DMS153 (cell line): Measurements from ENCODE around the gene TEX29.

ENCODE experiments used
- DNase-seq: peaks from one replicate; lab custom pipeline; 2025; lab: John Stamatoyannopoulos, UW

The TEX29 gene

DNA sequence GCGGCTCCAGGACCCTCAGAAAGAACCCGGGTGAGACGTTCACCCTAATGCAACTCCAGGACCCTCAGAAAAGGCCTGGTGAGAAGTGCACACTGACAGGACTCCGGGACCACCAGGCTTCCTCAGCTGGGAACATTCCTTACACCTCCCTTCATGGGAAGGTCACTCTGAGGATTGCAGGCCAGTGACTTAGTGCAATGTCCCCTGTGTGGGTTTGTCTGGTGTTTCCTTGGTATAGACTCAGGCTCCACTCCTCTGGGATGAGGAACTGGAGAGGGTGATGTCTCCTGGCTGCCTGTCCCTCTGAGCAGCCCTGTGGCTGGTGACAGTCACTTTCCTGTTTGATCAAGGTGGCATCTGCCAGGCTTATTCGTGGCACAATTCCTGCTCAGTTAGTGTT lies 49.7 kb downstream of the TEX29 start:
- no peak for DNase-seq

DNA sequence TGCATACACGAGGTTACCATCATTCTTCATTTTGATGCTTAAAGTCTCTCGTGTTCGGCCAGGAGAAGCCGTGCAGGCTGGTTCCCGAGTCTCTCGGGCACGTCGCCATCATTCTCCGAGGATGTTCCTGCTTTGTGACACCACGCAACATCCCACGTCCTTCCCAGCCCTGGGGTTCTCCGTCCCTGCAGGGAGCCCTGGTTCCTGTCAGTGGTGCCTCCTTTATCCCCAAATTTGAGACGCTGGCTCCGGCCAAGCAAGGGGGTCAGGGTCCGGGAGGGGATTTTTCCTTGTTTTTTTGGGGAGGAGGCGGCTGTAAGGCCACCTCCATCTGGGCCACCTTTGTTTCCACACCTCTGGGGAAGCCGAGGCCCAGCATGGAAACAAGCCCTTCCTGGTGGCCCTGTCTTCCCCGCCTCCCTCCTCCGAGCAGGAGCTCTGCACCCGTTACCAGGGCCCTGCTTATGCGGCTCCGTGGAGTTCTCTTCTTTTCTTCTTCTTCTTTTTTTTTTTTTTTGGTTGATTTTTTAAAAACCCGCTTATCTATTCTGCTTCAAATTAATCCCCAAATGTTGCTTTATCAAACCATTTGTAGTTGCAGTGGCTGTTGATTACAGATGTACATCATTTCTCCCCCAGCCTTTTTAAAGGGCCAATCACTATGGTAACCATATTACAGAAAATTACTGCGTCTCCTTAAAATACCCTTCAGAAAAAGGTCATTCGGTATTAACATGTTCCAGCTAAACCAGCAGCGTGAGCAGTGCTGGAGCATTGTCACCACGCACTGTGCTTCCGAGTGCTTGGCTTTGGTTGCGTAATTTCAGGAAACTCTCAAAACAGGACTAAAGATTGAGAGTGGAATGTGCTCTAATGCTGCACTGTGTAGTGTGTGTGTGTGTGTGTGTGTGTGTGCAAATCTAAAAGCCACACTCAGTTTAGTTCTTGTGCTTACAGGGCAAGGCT lies 50.4 kb downstream of the TEX29 start:
- DNase-seq = no peak

DNA sequence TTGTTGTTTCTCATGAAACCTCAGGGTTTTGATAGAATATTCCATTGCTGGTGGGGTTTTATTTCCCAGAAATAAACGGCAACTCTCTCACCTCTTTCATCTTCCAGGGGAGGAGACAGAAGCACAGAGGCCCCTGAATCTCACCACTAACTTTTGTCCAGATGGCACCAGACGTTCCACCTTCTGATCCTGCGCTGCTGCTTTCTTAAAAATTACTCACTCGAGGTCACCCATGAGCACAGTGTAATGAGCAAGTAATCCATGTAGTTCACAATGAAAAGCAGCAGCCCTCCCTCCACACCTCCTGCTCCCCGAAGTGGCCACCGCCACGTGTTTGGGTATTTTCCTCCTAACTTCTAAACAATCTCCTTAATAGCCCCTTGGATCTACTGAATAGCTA lies 51.3 kb downstream of the TEX29 start:
- DNase-seq = no peak

DNA sequence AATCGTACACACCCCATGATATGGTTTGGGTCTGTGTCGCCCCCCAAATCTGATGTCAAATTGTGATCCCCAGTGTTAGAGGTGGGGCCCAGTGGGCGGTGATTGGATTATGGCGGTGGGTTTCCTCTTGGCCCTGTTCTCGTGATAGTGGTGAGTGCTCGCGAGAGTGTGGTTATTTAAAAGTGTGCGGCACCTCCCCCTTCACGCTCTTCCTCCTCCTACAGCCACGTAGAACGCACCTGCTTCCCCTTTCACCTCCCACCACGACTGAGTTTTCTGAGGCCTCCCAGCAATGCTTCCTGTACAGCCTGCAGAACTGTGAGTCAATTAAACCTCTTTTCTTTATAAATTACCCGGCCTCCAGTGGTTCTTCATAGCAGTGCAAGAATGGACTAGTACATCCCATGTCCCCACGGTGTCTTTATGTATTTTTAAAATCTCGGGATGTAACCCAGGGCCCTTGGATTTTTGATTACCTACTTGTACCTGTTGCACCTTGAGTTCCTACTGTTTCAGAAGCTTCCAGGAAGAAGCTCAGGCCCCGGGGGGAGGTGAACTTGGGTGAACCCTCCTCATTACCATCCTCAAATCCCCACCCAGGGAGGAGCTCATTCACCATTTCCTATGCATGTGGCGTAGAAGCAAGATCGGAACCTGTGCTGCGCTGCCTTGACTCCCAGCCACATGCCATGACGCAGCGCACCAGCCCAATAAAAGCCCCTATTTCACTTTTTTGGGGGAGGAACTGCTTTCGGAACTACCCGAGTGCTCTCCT lies 52.4 kb downstream of the TEX29 start:
- no peak for DNase-seq

DNA sequence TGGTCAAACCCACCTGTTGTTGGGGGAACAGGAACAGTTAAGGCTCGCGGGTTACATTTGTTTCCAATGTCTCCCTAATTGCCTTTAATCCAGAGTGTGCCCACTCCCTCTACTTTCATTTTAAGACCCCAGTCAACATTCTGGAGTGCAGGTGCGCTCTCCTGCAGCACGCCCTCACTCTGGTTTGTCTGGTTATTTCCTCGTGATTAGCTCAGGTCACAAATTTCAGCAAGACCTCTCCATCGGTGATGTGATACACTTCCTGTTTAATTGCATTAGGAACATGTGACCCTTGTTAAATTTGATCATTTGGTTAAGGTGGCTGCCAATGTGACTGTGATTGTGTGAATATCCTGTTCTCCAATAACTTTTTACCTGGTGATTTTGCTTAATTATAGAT lies 53.0 kb downstream of the TEX29 start:
- no peak for DNase-seq

DNA sequence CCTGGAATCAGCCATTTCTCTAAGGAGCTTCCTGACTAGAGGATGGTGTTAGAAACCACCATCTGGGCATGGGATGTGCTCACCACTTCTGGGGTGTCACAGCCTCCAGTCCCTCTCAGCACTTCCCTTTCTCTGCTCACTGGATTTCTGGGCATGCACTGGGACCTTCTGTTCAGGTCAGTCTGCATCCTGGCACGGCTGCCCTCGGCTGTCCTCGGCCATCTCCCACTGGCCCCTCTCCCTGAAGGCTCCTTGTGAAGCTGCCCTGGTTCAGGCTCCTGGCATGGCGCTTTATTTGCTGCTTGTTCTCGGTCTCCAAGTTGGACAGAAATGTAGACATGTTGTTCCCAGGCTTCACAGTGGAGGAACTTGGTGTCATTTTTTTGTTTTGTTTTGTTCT lies 60.0 kb downstream of the TEX29 start:
- DNase-seq = no peak

DNA sequence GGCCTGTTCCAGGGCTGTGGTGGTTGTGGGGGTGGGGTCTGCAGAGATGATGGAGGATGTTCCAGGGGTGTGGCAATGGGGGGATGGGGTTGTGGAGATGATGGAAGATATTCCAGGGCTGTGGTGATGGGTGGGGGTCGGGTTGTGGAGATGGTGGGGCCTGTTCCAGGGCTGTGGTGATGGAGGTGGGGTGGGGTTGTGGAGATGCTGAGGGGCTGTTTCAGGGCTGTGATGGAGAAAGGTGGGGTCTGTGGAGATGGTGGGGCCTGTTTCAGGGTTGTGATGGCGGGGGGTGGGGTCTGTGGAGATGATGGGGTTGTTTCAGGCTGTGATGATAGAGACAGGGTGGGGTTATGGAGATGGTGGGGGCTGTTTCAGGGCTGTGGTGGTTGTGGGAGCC lies 62.0 kb downstream of the TEX29 start:
- DNase-seq = no peak

DNA sequence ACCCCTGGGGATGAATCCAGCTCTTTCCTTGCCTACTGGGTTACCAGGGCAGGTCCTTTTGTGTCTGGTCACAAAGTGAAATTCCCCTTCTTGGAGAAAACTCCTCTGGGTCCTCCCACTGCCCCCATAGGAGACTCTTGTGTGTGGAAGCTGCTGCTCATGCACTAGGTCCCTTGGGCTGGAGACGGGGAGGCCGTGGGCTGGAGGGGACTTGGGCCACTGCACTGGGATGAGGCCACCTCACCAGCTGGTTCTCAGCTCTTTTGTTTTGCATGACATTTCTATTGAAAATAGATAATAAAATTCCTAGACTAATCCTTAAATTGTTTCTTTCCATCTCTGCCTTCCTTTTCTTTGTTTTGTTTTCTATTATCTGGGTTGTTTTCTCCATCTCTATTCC lies 62.4 kb downstream of the TEX29 start:
- DNase-seq = no peak

DNA sequence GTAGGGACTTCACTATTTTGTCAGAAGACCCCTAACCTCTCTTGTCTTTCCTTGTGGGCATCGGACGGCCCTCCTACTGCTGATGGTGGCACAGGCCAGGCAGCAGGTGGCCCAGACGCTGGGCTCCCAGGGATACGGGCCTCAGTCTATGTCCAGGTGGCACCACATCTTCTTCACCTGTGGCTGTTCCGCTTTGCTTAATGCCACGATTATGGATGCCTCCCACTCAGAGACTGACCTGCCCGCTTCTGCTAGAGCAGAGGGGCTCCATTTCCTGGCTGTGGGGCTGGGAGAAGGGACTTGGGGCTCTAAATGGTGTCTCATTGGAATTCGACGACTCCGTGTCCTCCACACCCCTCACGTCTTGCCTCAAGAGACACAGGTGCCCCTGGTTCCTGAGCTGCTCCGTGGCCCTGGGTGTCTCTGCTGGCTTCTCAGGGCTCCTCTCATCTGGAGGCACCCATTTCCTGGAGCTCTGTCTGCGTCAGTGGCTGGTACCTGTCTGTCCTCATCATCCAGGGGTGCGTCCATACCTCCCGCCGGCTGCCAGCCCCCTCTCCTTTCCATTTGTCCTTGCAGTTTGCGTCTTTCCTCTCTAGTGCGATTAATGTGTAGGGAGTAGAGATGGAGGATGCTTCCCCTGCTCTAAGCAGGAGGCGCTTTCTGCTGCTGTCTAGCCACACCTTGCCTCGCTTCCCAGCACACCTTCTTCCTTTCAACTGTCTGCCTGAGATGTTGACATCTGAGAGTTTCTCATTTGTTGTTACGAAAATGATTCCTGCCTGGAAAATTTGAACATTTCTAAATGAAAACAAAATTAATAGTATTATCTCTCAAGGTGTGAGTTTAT lies 63.4 kb downstream of the TEX29 start:
- no peak for DNase-seq

DNA sequence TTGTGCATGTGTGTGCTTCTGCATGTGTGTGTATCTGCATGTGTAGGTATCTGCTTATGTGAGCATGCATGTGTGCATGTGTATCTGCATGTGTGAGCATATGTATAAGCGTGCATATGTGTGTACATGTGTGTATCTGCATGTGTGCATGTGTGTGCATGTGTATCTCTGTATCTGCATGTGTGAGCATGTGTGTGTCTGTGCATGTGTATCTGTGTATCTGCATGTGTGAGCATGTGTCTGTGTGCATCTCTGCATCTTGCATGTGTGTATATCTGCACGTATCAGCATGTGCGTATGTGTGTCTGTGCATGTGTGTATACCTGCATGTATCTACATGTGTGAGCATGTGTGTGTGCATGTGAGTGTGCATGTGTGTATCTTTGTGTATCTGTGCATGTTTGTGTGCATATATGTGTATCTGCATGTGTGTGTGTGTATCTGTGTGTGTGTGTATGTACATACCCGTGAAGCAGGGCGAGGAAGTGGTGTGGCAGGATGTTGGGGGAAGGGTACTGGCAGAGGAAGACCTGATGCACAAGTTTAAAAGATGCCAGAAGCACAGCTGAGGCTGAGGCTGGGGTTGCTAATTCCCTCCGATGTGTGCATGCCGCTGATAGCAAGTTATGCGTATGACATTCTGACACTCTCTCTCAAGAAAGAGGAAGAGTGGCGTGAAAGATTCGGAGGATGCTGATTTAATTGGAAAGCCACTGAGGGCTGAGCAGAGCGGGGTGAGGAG lies 64.2 kb downstream of the TEX29 start:
- no peak for DNase-seq

DNA sequence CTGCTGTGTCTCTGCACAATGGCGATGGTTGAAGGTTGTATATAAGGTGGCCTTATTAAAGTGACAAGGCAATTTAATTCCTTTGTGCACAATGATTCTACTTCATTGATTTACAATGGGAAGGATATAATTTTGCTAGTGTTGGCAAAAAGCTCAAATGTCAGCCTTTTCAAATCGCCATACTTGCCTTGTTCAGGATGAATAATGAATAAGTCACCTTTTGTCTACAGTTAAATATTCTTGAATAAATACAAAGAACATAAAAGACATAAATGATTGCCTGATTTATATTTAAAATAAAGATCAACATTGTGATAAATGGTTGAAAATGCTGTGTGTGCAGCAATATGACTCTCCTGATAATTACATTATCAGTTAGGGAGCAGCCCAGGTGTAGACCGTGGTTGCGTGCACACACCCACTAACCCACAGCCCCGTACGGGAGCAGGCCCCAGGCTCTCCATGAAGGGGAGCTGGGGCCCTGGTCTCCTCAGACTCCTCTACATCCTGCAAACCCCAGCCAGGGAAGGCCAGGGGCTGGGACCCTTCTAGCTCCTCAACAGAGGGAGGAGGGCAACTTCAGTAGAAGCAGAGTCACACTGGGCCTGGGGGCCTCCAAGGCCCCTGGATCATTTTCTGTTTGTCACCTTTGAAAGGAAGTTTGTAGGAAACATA lies 64.9 kb downstream of the TEX29 start:
- DNase-seq = no peak

DNA sequence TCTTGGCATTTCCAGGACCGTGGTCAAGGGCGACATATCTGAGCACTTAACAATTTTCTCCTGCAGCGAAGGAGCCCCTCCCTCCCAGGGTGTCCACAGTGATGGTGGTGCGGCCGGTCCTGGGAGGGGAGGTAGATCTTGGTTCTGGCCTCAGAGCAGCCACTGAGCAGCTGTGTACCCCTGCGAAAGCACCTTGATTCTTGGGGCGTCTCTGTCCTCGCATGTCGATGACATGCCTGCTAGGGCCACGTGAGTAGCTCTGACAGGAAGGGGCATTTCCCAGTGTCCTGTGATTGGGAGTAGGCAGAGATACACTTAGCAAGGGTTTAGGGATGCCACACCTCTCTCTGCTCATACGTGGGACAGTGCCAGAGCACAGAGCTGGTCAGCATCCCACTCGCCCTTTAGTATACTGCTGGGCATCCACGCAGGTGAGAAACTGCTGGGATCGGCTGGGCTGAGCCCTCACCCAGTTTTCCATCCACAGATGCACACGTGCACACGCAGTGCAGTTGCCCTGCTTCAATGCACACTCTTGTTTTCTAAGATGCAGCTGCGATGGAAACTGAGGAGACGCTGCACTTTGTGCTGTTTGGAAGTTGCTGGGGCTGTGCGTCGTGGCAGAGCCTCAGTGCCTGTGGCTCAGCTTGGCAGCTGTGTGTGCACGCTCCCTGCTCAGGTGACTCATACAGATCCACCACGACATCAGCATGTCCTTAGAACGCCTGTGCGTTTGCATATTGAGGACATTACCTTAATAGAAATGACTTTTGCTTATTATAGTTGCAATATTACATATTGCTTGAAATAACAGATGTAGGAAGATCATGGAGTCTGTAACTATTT lies 66.8 kb downstream of the TEX29 start:
- no peak for DNase-seq

DNA sequence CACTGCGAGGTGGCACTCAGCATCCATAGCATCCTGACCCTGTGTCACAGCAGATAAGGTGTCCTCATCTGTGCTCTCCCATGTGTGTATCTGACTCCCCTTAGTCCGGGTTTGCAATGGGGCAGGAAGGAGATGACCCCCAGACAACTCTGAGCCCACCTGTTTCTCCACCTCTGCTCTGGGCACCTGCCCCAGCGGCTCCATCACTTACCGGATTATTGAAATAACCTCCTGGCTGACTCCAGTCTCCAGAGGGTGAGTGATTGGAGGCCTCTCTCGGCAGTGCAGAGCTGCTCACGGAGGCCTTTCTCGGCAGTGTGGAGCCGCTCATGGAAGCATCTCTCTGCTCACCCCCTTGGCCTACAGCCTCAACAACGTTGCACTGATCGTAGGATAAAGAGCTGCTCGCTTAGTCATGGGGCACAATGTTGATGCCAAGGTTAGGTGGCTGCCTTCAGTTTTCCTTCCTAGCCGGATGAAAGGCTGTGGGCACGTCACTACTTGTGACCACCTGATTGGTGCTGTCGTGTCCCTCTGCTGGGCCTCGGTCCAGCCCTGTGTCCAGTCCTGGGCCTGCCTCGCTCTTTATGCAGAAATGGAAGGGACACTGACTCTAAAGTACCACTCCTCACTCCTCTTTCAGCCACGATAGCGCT lies 67.6 kb downstream of the TEX29 start:
- DNase-seq = no peak

DNA sequence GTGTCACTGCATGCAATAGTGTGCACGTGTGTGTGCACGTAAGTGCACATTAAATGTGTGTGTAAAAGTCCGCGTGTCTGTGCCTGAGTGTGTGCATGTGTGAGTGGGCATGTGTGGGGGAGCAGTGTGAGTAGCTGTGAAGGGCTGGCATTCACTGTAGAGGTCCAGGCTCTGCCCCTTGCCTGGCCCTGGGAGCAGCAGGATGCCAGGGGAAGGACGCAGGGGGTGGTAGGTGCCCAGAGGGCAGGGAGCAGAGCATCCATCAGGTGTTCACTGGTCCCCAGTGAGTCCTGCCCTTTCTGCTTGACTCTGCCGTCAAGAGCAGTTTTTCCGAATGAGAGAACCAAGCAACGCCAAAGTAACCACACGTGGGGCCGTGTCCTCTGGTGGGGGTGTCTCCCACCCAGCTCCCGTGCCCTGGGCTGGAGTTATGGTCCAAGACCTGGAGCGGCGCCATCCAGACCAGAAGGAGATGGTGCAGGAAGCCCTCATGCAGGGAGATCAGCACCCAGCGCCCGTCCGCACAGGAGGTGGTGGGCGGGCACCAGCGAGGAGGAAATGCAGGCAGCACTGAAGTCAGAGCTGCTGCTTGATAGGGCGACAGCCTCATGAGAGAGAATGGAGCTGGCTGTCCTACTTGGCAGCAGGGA lies 68.5 kb downstream of the TEX29 start:
- DNase-seq = no peak

DNA sequence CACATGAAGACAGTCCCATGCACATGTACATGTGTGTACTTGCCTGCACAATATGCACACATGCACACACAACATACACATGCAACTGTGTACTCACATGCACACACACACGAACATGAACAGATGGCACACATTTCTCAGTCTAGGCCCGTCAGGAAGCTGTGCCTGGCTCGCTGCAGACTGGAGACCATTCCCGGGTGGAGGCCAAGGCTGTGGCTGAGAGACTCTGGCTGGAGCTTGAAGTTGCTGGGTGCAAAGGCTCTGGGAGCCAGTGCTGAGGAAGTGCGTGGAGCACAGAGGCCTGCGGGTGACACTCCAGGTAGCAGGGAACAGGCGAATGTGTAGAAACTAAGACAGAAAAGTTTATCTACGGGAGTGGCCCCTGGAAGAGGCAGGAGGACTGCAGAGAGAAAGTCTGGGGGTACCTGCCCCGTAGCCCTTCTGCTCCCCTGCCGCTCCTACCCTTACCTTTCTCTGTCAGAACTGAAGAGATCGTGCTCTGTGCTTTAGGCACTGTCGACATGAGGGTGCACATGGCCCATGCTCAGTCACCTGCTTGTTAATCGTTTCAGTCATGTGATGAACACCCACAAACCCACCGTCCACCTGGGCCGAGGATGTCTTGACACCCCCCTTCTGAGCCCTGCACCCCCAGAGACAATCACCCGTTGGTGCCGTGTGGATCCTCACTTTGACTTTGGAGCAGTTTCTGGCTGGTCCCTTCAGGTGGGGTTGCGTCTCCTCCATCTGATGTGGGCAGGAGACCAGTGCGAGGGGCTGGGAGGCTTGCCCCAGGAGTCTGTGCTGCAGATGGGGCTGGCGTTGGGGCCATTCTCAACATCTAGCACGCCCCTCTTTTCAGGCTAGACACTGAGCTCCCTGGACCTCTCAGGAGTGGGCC lies 69.4 kb downstream of the TEX29 start:
- DNase-seq = no peak

DNA sequence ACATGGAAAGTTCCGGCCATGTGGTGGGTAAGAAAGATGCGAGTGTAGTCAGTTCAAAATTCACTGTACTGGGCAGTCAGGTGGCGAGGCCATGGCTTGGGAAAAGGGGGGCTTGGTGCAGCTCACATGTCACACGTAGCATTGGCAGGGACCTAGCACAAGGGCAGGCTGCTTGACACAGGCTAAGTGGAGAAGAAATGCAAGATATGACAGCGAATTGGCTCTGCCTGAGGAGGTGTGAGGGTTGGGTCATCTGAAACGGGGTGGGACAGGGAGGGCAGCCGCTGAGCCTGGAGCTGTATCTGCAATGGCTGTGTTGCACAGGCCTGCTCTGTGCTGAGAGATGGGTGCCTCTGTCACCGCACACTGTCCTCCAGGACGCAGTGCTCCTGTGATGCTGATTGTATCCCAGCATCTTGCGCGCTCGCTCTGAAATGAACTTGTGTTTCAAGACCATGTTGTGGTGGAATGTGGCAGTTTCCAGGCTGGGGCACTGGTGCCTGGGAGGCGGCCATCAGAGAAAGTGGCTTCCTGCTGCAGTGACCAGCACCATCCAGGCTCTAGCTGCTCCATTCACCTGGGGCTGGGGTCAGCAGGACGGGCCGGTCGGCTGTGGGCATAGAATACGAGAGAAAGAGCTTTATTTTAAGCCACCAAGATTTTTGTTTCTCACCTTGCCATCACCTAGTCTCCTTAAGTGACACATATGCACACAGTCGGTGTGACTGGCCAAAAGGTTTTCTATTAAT lies 70.3 kb downstream of the TEX29 start:
- no peak for DNase-seq

DNA sequence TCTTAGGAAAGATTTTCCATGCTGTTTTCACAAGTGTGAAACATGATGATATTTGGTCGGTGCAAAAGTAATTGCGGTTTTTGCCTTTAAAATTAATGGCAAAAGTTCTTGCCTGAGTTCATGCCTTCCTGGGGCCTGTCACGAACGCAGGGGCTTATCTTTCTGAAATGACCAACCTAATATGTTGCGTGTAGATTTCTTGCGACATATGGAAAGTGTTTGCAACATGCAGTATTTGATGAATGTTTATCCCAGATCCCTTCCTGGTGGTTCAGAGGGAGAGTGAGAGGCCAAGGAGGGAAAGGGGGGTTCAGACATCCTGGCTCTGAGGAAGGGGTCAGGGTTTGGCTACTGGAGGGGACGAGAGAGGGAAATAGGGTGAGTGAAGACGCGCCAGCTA lies 72.0 kb downstream of the TEX29 start:
- no peak for DNase-seq
